ENCODE data around the gene ABCA1. TPM values are rescaled to one million over a fixed set of nuclear protein-coding genes. Genes with fewer than 3 reads are reported as not detected.

The ABCA1 gene
- total and polyA plus RNA-seq, 2 of the 13 experiments (the other 11 are each of a cell fraction or from before 2014, with no cell fraction given) = 26.8 to 63.8 TPM

GRCh38 chr9:104747565-104748358 is 180.2 kb downstream of the ABCA1 start, which contains the start of gene NIPSNAP3A (continued):
- 0 out of 2 replicates have a peak, but pooled peaks have one; percentile 17 for TF ChIP-seq DRAP1 (CRISPR knock-in tag; IDR thresholded peaks at IDR 0.05)
- TF ChIP-seq ZNF441 (CRISPR knock-in tag; IDR thresholded peaks at IDR 0.05; ENCODE audit: borderline replicate concordance) = peak; percentile 53; the same call in 1 of the 2 replicates
- TF ChIP-seq ZNF569 (CRISPR knock-in tag; IDR thresholded peaks at IDR 0.05; ENCODE audit: borderline replicate concordance) = no peak
- TF ChIP-seq ELK4 (CRISPR knock-in tag; IDR thresholded peaks at IDR 0.05; ENCODE audit: borderline replicate concordance) = no peak
- no peak for TF ChIP-seq PHB2 (IDR thresholded peaks at IDR 0.05; ENCODE audit: partially characterized antibody)
- TF ChIP-seq HMGXB4 (CRISPR knock-in tag; IDR thresholded peaks at IDR 0.05; ENCODE audit: borderline replicate concordance in 1 of 2, low read depth in 1 of 2) = peak; percentile 25 to 78; a peak in 2 of 4 replicates
- TF ChIP-seq NFAT5 (CRISPR knock-in tag; IDR thresholded peaks at IDR 0.05) = 0 out of 2 replicates have a peak, but pooled peaks have one; percentile 61
- TF ChIP-seq ZNF44 (CRISPR knock-in tag; IDR thresholded peaks at IDR 0.05) = no peak
- TF ChIP-seq KLF15 (CRISPR knock-in tag; IDR thresholded peaks at IDR 0.05; ENCODE audit: borderline replicate concordance) = no peak
- TF ChIP-seq ZNF230 (CRISPR knock-in tag; IDR thresholded peaks at IDR 0.05) = peak; percentile 25; the same call in 1 of the 2 replicates
- TF ChIP-seq HNRNPUL1 (IDR thresholded peaks at IDR 0.05; ENCODE audit: low read depth, low read length) = no peak
- no peak for TF ChIP-seq HOXA9 (CRISPR knock-in tag; IDR thresholded peaks at IDR 0.05; ENCODE audit: borderline replicate concordance)
- TF ChIP-seq DNMT1 (CRISPR knock-in tag; IDR thresholded peaks at IDR 0.05) = no peak; the same call in 1 of the 2 replicates
- peak; percentile 74; the same call in 1 of the 2 replicates for TF ChIP-seq KLF9 (CRISPR knock-in tag; IDR thresholded peaks at IDR 0.05; ENCODE audit: low read depth)
- peak; percentile 87; the same call in 1 of the 2 replicates for TF ChIP-seq ZNF34 (CRISPR knock-in tag; IDR thresholded peaks at IDR 0.05; ENCODE audit: borderline replicate concordance)
- TF ChIP-seq ZNF674 (CRISPR knock-in tag; IDR thresholded peaks at IDR 0.05; ENCODE audit: low read depth) = no peak
- no peak for TF ChIP-seq ZSCAN21 (CRISPR knock-in tag; IDR thresholded peaks at IDR 0.05; ENCODE audit: borderline replicate concordance)
- TF ChIP-seq ZBTB20 (CRISPR knock-in tag; IDR thresholded peaks at IDR 0.05; ENCODE audit: borderline replicate concordance, low read depth) = peak; percentile 43; the same call in 1 of the 2 replicates
- no peak for TF ChIP-seq HOXA7 (CRISPR knock-in tag; IDR thresholded peaks at IDR 0.05)
